Thymus (tissue), 11 donors: ENCODE data around the gene KLF13. TPM values are rescaled to one million over a fixed set of nuclear protein-coding genes. Genes with fewer than 3 reads are reported as not detected.

Experiments
- DNase-seq, 9 donors: peaks; one replicate each; pipeline ENCODE4 v3.0.0-alpha.2; 2013; ENCODE audit warnings: low spot score in 9 of 9, low read depth in 6 of 9, missing footprints in 1 of 9
- H3K27ac ChIP-seq, 2 donors: one replicate each; pipeline ENCODE4 v1.5.1; 2013; ENCODE audit warnings: control low read depth in 1 of 2, low read depth in 1 of 2, low read length in 1 of 2, mild to moderate bottlenecking in 1 of 2, moderate library complexity in 1 of 2
- H3K27me3 ChIP-seq, 2 donors: one replicate each; pipeline ENCODE4 v1.5.1; 2013; ENCODE audit warnings: low read length in 1 of 2; ENCODE audit not compliant: control insufficient read depth in 2 of 2, insufficient read depth in 1 of 2
- H3K36me3 ChIP-seq, 2 donors: one replicate each; pipeline ENCODE4 v1.5.1; 2013; ENCODE audit warnings: low read length in 1 of 2, mild to moderate bottlenecking in 1 of 2, moderate library complexity in 1 of 2; ENCODE audit not compliant: control insufficient read depth in 2 of 2, insufficient read depth in 2 of 2
- H3K4me1 ChIP-seq, 2 donors: one replicate each; pipeline ENCODE4 v1.5.1; 2013; ENCODE audit warnings: low read length in 2 of 2; ENCODE audit not compliant: control insufficient read depth in 2 of 2, insufficient read depth in 2 of 2
- H3K4me3 ChIP-seq, 2 donors: one replicate each; pipeline ENCODE4 v1.5.1; 2013; ENCODE audit warnings: low read length in 2 of 2, control low read depth in 1 of 2, mild to moderate bottlenecking in 1 of 2
- H3K9me3 ChIP-seq, 2 donors: one replicate each; pipeline ENCODE4 v1.5.1; 2013; ENCODE audit warnings: low read length in 1 of 2, mild to moderate bottlenecking in 1 of 2; ENCODE audit not compliant: control insufficient read depth in 2 of 2, insufficient read depth in 1 of 2
- WGBS: extraction: QIAGEN DNeasy Blood & Tissue Kit; methylation state at CpG from one replicate; pipeline ENCODE4 v1.1.7; 2013; 5-methylcytosine and 5-hydroxymethylcytosine counted together
- polyA plus RNA-seq: library from polyadenylated mRNA; stranded (reverse); fragments of 200-250 nt; gene quantifications from one replicate; pipeline ENCODE4 v1.2.3, GENCODE V29; 2013
- total RNA-seq: library from RNA; stranded (reverse); fragments of 120-200 nt; gene quantifications from one replicate; pipeline ENCODE4 v1.2.4, GENCODE V29; 2013
- donor health status: healthy.

The KLF13 gene
- total and polyA plus RNA-seq, 2 donors: 107 to 158 TPM

- H3K27ac ChIP-seq: peak overlapping the region; percentile 36 to 62
- 95% methylated on average over 13 of the region's 13 CpGs for WGBS
Measured at GRCh38 chr15:31296646-31297574, 29.7 kb upstream of the KLF13 start.

DNA sequence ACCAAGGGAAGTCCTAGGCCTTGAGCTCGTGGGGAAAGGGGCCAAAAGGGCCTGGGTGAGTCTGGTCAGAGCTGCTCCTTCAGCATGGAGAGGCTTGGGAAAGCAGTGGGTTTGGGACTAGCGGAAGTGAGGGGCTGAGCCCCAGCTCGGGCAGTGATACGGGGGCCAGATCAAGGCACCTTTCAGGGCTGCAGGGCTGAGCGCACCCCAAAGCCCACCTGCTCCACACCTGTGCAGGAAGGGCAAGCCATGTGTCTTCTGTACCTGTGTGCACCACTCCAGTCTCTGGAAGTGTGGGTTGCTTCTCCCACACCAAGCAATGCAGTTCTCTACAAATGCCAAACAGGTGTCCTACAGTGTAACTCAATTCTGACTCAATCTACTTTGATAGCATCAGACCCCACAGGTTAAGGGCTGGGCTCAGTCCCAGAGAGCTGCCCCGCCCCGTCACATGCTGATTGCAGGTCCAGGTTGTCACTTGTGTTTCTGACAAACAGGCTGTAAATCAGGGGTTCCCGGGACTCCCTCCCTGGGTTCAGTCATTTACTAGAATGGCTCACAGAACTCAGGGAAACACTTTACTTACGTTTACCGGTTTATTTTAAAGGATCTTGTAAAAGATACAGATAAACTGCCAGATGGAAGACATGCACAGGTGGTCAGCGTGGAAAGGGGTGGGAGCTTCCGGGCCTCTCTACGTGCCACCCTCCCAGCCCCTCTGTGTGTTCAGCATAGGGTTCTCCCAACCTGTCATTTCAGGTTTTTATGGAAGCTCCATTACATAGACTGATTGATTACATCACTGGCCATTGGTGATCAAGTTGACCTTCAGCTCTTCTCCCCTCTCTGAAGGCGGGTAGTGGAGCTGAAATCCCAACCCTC, 28.8 kb upstream of the KLF13 start:
- Histone ChIP-seq H3K27me3 (no peaks in the 10 kb centered on the region), H3K36me3 (no peaks in the 10 kb centered on the region), H3K9me3 (peaks cover 0 to 6% of the 10 kb centered on the region in 2 donors), H3K27ac (peak overlapping the region in 1 of 2 donors; percentile 62), H3K4me1 (peaks cover 54 to 65% of the 10 kb centered on the region in 2 donors), H3K4me3 (no peak overlapping the region)
- peak in 1 of 9 donors; percentile 55 for DNase-seq
- 91% methylated on average over 14 of the region's 14 CpGs for WGBS

More at GRCh38 chr15:31296646-31297574, 29.7 kb upstream of the KLF13 start:
- Histone ChIP-seq H3K4me1 (peaks cover 49 to 63% of the 10 kb centered on the region in 2 donors), H3K9me3 (peaks cover 0 to 6% of the 10 kb centered on the region in 2 donors), H3K4me3 (no peak overlapping the region), H3K27me3 (no peaks in the 10 kb centered on the region), H3K36me3 (no peaks in the 10 kb centered on the region)
- DNase-seq: no peak

GRCh38 chr15:31298707-31299172, 27.9 kb upstream of the KLF13 start:
- H3K9me3 ChIP-seq: peaks cover 0 to 6% of the 10 kb centered on the region in 2 donors
- DNase-seq: no peak
- WGBS: 90% methylated on average over 11 of the region's 11 CpGs
- peak overlapping the region in 1 of 2 donors; percentile 33 for H3K27ac ChIP-seq
- H3K4me1 ChIP-seq: peaks cover 62 to 74% of the 10 kb centered on the region in 2 donors
- no peaks in the 10 kb centered on the region for H3K27me3 ChIP-seq
- no peaks in the 10 kb centered on the region for H3K36me3 ChIP-seq
- H3K4me3 ChIP-seq: no peak overlapping the region

DNA sequence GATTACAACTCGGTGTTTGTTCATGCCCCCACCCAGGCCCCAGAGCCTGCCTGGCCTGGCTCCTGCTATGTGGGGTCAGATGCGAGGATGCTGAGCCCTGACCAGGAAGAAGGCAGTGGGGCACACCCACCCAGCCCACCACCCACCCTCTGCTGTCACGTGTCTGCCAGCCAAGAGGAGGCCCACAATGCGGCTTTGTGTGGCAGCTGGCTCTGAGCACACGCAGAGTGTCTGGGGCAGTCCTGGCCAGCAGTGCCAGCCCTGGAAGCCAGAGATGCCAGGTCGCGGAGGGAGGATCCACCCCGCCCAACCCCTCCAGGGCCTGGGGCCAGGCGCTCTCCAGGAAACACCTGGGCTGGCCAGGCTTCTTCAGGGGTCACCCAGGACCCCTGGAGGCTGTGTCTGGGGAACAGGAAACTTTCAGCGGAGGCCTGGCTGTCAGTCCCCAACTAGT, 26.4 kb upstream of the KLF13 start:
- peak in 1 of 9 donors; percentile 47 for DNase-seq
- H3K9me3 ChIP-seq: peaks cover 0 to 6% of the 10 kb centered on the region in 2 donors
- H3K27me3 ChIP-seq: no peaks in the 10 kb centered on the region
- H3K4me3 ChIP-seq: no peak overlapping the region
- WGBS: 64% methylated on average over 10 of the region's 10 CpGs
- H3K36me3 ChIP-seq: no peaks in the 10 kb centered on the region
- H3K4me1 ChIP-seq: peaks cover 76 to 86% of the 10 kb centered on the region in 2 donors
- H3K27ac ChIP-seq: peak overlapping the region; percentile 27 to 83

DNA sequence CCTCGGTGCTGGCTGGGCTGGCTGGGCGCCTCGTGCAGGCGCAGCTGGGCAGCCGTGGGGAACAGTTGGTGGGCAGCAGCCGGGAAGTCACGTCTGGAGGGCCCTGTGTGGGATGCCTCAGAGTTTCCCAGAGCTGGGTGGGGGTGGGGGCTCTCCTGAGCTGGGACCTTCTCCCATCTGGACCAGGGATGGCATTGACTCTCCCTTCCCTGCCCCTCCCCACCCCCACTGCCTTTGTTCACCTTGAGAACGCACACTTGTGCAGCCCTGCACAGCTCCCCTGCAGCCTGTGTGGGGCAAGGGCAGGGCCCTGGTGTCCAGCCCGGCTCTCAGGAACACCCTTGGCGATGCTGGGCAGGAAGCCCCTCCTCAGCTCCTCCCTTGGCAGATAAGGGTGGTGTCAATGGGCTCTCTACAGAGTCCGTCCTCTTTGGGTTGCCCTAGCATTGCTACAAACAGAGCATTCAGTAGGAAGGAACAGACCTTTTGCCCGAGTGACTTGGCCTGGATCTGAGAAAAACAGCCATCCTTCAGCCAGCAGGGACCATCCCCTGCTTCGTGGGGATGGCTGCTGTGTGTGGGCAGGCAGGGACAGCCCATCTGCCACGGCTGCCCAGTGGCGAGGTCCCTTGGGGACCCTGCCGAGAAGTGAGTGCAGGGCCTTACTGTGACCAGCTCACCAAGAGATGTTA, 25.5 kb upstream of the KLF13 start:
- H3K9me3 ChIP-seq: peaks cover 0 to 6% of the 10 kb centered on the region in 2 donors
- peak overlapping the region in 1 of 2 donors; percentile 83 for H3K27ac ChIP-seq
- H3K36me3 ChIP-seq: no peaks in the 10 kb centered on the region
- peaks cover 85 to 95% of the 10 kb centered on the region in 2 donors for H3K4me1 ChIP-seq
- H3K4me3 ChIP-seq: no peak overlapping the region
- 81% methylated on average over 16 of the region's 16 CpGs for WGBS
- no peak for DNase-seq
- H3K27me3 ChIP-seq: no peaks in the 10 kb centered on the region

- H3K36me3 ChIP-seq: peaks cover 0 to 4% of the 10 kb centered on the region in 2 donors
- H3K4me1 ChIP-seq: peaks cover 89 to 100% of the 10 kb centered on the region in 2 donors
- 95% methylated on average over 4 of the region's 4 CpGs for WGBS
- peaks cover 0 to 6% of the 10 kb centered on the region in 2 donors for H3K9me3 ChIP-seq
- H3K4me3 ChIP-seq: no peak overlapping the region
- peak overlapping the region in 1 of 2 donors; percentile 98 for H3K27ac ChIP-seq
- no peaks in the 10 kb centered on the region for H3K27me3 ChIP-seq
- DNase-seq: no peak
Measured at GRCh38 chr15:31301673-31301990, 25.0 kb upstream of the KLF13 start.

- H3K27me3 ChIP-seq: no peaks in the 10 kb centered on the region
- H3K4me3 ChIP-seq: no peak overlapping the region
- DNase-seq: no peak
- H3K9me3 ChIP-seq: peaks cover 0 to 6% of the 10 kb centered on the region in 2 donors
- peak overlapping the region in 1 of 2 donors; percentile 98 for H3K27ac ChIP-seq
- H3K36me3 ChIP-seq: peaks cover 0 to 4% of the 10 kb centered on the region in 2 donors
- H3K4me1 ChIP-seq: peaks cover 87 to 100% of the 10 kb centered on the region in 2 donors
- 97% methylated on average over 13 of the region's 13 CpGs for WGBS
Measured at GRCh38 chr15:31302029-31302657, 24.5 kb upstream of the KLF13 start.
